ENCODE measurements around the gene C22orf23. TPM values are rescaled to one million over a fixed set of nuclear protein-coding genes. Genes with fewer than 3 reads are reported as not detected.
A peak's percentile ranks its signal among the peaks of the same experiment; 100 is the strongest.

C22orf23 gene
- total and polyA plus RNA-seq, 2 of the 13 experiments (the other 11 are each of a cell fraction or from before 2014, with no cell fraction given), result 0.21 to 0.24 TPM

- TF ChIP-seq SMAD1 (CRISPR knock-in tag; IDR thresholded peaks at IDR 0.05; ENCODE audit: borderline replicate concordance, low read depth), result no peak
- TF ChIP-seq ZGPAT (CRISPR knock-in tag; IDR thresholded peaks at IDR 0.05), result 0 out of 2 replicates have a peak, but pooled peaks have one; percentile 23
- TF ChIP-seq MBD4 (IDR thresholded peaks at IDR 0.05; ENCODE audit: borderline replicate concordance, low read length), result no peak
- no peak for TF ChIP-seq HINFP (CRISPR knock-in tag; IDR thresholded peaks at IDR 0.05; ENCODE audit: low read depth)
- 0 out of 2 replicates have a peak, but pooled peaks have one; percentile 48 for TF ChIP-seq E2F5 (CRISPR knock-in tag; conservative IDR thresholded peaks at IDR 0.05)
- TF ChIP-seq SATB2 (CRISPR knock-in tag; IDR thresholded peaks at IDR 0.05), result no peak
- TF ChIP-seq ZFP37 (CRISPR knock-in tag; IDR thresholded peaks at IDR 0.05; ENCODE audit: borderline replicate concordance), result 0 out of 2 replicates have a peak, but pooled peaks have one; percentile 34
- no peak for TF ChIP-seq MTA3 (CRISPR knock-in tag; IDR thresholded peaks at IDR 0.05)
- no peak for TF ChIP-seq ZFP36L2 (CRISPR knock-in tag; IDR thresholded peaks at IDR 0.05)
- TF ChIP-seq POLR2AphosphoS5 (IDR thresholded peaks at IDR 0.05; ENCODE audit: low read depth, low read length), result peak; percentile 84
- 0 out of 2 replicates have a peak, but pooled peaks have one; percentile 55 for TF ChIP-seq GATA4 (IDR thresholded peaks at IDR 0.05; ENCODE audit: borderline replicate concordance, low read depth)
- no peak; the same call in 1 of the 2 replicates for TF ChIP-seq MLX (CRISPR knock-in tag; IDR thresholded peaks at IDR 0.05)
- TF ChIP-seq KAT2B (IDR thresholded peaks at IDR 0.05; ENCODE audit: borderline replicate concordance, low read depth, low read length), result no peak
- 0 out of 2 replicates have a peak, but pooled peaks have one; percentile 33 for TF ChIP-seq KIAA2018 (CRISPR knock-in tag; IDR thresholded peaks at IDR 0.05; ENCODE audit: borderline replicate concordance)
- no peak for TF ChIP-seq SRSF4 (IDR thresholded peaks at IDR 0.05; ENCODE audit: low read depth, low read length, poor library complexity, severe bottlenecking)
- TF ChIP-seq JUN (CRISPR knock-in tag; IDR thresholded peaks at IDR 0.05), result no peak
Observed at GRCh38 chr22:37953437-37954179, at the start of gene C22orf23, which contains the start of gene POLR2F (continued).

Data from HepG2 (cell line).